GM20000 (cell line): ENCODE results near the gene EXOC1.

Experiments
- DNase-seq: peaks from one replicate; pipeline ENCODE4 v3.0.0; 2012; ENCODE audit warnings: low spot score
- TF ChIP-seq, protein P1 (sequence below): IDR thresholded peaks from 2 replicates; pipeline ENCODE4 v1.5.1; 2012; ENCODE audit warnings: mild to moderate bottlenecking, control low read depth; ENCODE audit errors: extremely low read depth, missing control alignments

EXOC1 gene

GRCh38 chr4:55884851-55885219 lies 31.4 kb downstream of the EXOC1 start:
- TF ChIP-seq, protein P1, sequence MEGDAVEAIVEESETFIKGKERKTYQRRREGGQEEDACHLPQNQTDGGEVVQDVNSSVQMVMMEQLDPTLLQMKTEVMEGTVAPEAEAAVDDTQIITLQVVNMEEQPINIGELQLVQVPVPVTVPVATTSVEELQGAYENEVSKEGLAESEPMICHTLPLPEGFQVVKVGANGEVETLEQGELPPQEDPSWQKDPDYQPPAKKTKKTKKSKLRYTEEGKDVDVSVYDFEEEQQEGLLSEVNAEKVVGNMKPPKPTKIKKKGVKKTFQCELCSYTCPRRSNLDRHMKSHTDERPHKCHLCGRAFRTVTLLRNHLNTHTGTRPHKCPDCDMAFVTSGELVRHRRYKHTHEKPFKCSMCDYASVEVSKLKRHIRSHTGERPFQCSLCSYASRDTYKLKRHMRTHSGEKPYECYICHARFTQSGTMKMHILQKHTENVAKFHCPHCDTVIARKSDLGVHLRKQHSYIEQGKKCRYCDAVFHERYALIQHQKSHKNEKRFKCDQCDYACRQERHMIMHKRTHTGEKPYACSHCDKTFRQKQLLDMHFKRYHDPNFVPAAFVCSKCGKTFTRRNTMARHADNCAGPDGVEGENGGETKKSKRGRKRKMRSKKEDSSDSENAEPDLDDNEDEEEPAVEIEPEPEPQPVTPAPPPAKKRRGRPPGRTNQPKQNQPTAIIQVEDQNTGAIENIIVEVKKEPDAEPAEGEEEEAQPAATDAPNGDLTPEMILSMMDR: no peak
- no peak for DNase-seq

DNA sequence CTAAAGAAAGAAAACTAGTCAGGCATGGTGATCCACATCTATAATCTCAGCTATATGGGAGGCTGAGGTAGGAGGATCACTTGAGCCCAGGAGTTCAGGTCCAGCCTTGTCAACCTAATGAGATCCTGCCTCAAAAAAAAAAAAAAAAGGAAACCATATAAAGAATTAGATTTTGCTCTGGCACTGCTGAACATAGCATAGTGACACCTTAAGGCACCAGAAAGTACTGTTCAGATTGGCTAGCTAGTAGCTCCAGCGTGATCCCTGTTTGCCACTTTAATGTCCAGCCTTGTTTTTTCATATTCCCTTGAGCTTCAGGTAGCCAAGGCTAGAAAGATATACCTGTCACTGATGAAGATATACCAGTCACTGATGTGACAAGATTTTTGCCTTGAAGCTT lies 34.1 kb downstream of the EXOC1 start:
- DNase-seq: no peak
- TF ChIP-seq, protein P1: no peak

GRCh38 chr4:55892156-55892555 lies 38.7 kb downstream of the EXOC1 start:
- DNase-seq: no peak
- TF ChIP-seq, protein P1: no peak

DNA sequence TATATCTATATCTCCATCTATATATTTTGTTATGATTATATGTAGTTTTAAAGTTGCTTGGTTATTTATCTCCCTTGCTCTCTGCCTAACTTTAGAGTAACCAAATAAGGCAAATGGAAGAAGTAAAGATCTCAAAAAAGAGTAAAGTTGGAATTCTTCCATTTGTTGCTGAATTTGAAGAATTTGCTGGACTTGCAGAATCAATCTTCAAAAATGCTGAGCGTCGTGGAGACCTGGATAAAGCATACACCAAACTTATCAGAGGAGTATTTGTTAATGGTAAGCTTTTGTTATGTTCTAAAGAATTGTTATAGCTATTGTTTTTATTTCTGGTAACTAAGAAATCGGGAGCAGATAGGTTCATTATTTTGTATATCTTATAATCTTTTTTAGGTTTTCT lies 43.2 kb downstream of the EXOC1 start:
- TF ChIP-seq, protein P1: no peak
- DNase-seq: no peak

- no peak for DNase-seq
- TF ChIP-seq, protein P1: no peak
These were observed 49.2 kb downstream of the EXOC1 start for GRCh38 chr4:55902677-55903076.

GRCh38 chr4:55903577-55903976 lies 50.1 kb downstream of the EXOC1 start:
- TF ChIP-seq, protein P1: no peak

DNA sequence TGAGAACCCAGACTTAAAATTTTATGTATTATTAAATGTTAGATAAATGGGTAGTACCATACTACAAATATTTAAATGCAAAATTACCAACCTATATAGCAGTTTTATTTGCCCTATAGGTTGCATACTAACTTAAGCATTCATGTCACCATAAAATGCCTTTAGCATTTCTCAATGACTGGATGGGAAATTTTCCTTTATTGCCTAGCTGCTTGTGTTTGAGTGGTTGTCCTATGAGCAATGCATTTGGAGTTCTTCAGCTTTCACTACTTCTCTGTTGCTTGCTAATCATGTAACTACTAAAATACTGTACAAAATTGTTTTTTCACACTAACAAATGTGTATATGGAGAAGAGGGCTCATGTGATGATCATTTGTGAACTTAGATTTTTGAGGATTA lies 51.1 kb downstream of the EXOC1 start:
- DNase-seq: no peak
- TF ChIP-seq, protein P1: no peak

More at GRCh38 chr4:55903577-55903976, 50.1 kb downstream of the EXOC1 start:
- no peak for DNase-seq
